Left ventricle myocardium inferior (tissue), 1 donor: ENCODE results near the gene METTL18. TPM values are rescaled to one million over a fixed set of nuclear protein-coding genes. Genes with fewer than 3 reads are reported as not detected.

Source experiments
- DNase-seq: peaks from one replicate; pipeline ENCODE4 v3.0.0-alpha.2; 2020
- H3K27ac ChIP-seq: fragments of 200-600 bp; replicated peaks from 2 replicates; pipeline ENCODE4 v1.8.0; 2021
- H3K27me3 ChIP-seq: fragments of 200-600 bp; 2 replicates; pipeline ENCODE4 v1.8.0; 2021; ENCODE audit warnings: low read depth
- H3K36me3 ChIP-seq: fragments of 200-600 bp; 2 replicates; pipeline ENCODE4 v1.8.0; 2021
- H3K4me1 ChIP-seq: fragments of 200-600 bp; 2 replicates; pipeline ENCODE4 v1.8.0; 2021
- H3K4me3 ChIP-seq: fragments of 200-600 bp; 2 replicates; pipeline ENCODE4 v1.8.0; 2021; ENCODE audit warnings: mild to moderate bottlenecking, moderate library complexity
- H3K9me3 ChIP-seq: fragments of 200-600 bp; replicated peaks from 2 replicates; pipeline ENCODE4 v1.8.0; 2021
- intact Hi-C: fragments of 100-400 bp; cut with micrococcal nuclease; formaldehyde crosslinking; loops from one replicate; pipeline ENCODE4 v1.11.0; 2022
- long read RNA-seq: library from polyadenylated mRNA; unstranded; transcript quantifications from one replicate; pipeline ENCODE4 v2.0.0, GENCODE V29; 2021
- total RNA-seq: library from RNA; stranded (reverse); fragmentation: NEBNext Ultra II Directional; extraction: Animal tissue kit (Norgen Biotek cat#: 25700); gene quantifications from one replicate; pipeline ENCODE4 v1.2.1, GENCODE V29; 2021
- TF ChIP-seq, protein P1 (sequence below): fragments of 200-600 bp; IDR thresholded peaks from 2 replicates; pipeline ENCODE4 v1.8.0; 2021; ENCODE audit warnings: antibody characterized with exemption, mild to moderate bottlenecking, borderline replicate concordance
- donor health status: DM: no; HTN: yes; CAD: no; lungs with severe emphysema.

The METTL18 gene
- total RNA-seq, result 5.9 TPM
- long read RNA-seq, partial matches to known transcripts, result 0 of 5 reads
- long read RNA-seq, other reads (novel, unspliced or antisense), result 0 of 5 reads

DNA sequence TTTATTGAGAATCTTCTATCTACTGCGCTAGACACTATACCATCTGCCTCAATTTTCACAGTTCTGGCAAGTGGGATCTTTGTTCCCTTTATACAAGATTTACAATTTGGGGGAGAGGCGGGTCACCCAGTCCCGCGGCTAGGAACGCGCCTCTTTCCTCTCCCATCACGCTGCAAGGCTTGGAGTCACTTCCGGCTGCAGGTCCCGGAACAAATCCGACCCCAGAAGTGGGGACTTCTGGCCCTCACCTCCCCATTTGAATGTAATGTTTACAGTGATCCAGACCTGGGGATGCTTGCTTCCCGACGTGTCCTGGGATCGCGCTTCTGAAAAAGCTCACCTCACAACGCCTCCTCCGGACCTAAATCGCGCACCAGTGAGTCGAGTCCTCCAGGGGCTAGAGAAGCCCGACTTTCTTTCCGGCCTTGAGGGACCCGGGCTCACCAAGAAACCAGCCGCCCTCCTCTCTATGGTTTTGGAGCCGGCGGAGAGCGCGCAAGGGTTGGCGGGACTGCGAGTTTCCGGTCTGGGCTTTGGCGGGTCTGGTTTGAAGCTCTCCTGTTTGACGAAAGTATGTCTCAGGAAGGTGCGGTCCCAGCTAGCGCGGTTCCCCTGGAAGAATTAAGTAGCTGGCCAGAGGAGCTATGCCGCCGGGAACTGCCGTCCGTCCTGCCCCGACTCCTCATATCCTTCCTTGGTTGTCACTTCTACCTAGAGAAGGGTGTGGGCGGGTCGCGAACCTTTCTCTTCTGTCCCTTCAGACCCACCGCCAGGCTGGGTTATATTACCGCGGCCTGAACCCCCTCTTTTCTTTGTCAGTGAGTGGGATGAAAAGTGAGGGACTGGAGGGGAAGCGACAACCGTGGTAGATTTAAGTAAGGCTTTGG, at the start of gene METTL18:
Gene METTL18 (minus strand): TSS at position 378 of the 887 bp plus-strand sequence. CDS start 1,212 bp downstream, outside the sequence.
- no peaks in the 10 kb centered on the region for H3K9me3 ChIP-seq
- intact Hi-C loops, result no loop called here
- H3K27me3 ChIP-seq, result no peaks in the 10 kb centered on the region
- TF ChIP-seq, protein P1, sequence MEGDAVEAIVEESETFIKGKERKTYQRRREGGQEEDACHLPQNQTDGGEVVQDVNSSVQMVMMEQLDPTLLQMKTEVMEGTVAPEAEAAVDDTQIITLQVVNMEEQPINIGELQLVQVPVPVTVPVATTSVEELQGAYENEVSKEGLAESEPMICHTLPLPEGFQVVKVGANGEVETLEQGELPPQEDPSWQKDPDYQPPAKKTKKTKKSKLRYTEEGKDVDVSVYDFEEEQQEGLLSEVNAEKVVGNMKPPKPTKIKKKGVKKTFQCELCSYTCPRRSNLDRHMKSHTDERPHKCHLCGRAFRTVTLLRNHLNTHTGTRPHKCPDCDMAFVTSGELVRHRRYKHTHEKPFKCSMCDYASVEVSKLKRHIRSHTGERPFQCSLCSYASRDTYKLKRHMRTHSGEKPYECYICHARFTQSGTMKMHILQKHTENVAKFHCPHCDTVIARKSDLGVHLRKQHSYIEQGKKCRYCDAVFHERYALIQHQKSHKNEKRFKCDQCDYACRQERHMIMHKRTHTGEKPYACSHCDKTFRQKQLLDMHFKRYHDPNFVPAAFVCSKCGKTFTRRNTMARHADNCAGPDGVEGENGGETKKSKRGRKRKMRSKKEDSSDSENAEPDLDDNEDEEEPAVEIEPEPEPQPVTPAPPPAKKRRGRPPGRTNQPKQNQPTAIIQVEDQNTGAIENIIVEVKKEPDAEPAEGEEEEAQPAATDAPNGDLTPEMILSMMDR, result peak; percentile 18
- H3K27ac ChIP-seq, result peak within 1 kb of the TSS; percentile 96
- H3K36me3 ChIP-seq, result peaks cover 15% of the 10 kb centered on the region
- DNase-seq, result peak; percentile 89
- H3K4me3 ChIP-seq, result peak within 1 kb of the TSS; percentile 77
- peaks cover 34% of the 10 kb centered on the region for H3K4me1 ChIP-seq

DNA sequence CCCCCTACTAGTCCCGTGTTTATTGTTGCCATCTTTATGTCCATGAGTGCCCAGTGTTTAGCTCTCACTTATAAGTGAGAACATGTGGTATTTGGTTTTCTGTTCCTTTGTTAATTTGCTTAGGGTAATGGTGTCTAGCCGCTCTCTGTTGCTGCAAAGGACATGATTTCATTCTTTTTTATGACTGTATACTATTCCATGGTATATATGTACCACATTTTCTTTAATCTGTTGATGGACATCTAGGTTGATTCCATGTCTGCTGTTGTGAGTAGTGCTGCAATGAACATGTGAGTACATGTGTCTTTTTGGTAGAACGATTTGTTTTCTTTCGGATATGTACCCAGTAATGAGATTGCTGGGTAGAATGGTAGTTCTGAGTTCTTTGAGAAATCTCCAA, 44.2 kb upstream of the METTL18 start:
- Histone ChIP-seq H3K36me3 (peaks cover 65% of the 10 kb centered on the region), H3K4me1 (peaks cover 4% of the 10 kb centered on the region), H3K9me3 (peaks cover 20% of the 10 kb centered on the region), H3K4me3 (no peak overlapping the region), H3K27ac (no peak overlapping the region), H3K27me3 (no peaks in the 10 kb centered on the region)
- TF ChIP-seq, protein P1, result no peak
- no peak for DNase-seq
- intact Hi-C loops, result no loop called here

DNA sequence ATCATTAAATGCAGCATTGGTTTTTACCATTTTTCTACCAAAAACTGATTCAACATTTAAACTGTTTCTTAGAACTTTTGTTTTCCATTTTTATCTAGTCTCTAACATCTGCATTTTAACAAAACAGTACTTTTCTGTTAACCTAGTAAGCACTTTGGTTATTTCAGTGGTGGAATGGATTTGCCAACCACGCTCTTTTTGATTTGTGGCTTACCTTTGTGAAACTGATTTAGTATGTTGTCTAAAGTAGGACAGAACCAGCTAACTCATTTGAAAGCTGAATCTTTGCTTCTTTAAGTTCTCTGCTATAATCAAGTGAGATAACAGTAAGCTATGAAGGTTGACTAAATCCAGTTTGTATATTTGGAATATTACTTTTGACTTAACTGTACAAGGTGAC, 41.5 kb upstream of the METTL18 start:
- TF ChIP-seq, protein P1, result no peak
- intact Hi-C loops, result no loop called here
- no peak overlapping the region for H3K27ac ChIP-seq
- peaks cover 20% of the 10 kb centered on the region for H3K9me3 ChIP-seq
- peaks cover 4% of the 10 kb centered on the region for H3K4me1 ChIP-seq
- H3K27me3 ChIP-seq, result no peaks in the 10 kb centered on the region
- DNase-seq, result no peak
- peaks cover 61% of the 10 kb centered on the region for H3K36me3 ChIP-seq
- no peak overlapping the region for H3K4me3 ChIP-seq

DNA sequence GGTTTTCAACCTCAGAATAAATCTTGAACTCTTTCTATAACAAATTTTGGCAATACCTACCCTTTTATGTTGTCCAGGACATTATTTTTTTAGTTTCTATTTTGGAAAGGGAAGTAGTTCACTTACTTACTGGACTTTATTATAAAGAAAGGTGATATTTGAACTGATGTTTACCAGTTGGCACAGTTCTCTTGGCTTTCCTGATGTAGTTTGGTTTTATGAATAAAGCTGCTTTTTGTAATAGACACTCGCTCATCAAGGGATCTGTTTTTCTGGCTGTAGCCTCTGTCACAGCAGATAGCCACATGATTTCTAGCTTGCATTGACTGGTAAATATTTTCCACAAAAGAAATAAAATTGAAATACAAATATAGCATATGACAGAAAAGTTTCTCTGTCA, 40.9 kb upstream of the METTL18 start:
- Histone ChIP-seq H3K9me3 (peaks cover 19% of the 10 kb centered on the region), H3K27ac (no peak overlapping the region), H3K4me1 (peaks cover 4% of the 10 kb centered on the region), H3K36me3 (peaks cover 58% of the 10 kb centered on the region), H3K27me3 (no peaks in the 10 kb centered on the region), H3K4me3 (no peak overlapping the region)
- TF ChIP-seq, protein P1, result no peak
- no peak for DNase-seq
- intact Hi-C loops, result no loop called here

DNA sequence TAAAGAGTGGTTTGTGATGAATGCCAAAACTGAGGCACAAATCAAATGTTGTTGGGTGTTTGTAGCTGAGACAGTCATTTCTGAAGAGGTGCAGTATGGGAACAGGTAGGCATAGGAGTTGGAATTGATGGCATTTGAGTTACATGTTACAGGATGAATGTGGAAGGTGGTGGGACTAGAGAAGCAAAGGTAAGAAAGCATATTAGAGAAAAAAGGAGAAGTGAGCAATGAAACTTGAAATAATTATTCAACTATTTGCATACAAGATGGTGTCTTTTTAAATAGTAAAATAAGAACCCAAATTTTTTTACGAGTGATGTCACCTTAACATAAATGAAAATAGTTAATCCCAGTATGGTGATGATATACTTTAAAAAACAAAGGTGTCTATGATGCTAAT, 40.2 kb upstream of the METTL18 start:
- no peak for DNase-seq
- intact Hi-C loops, result no loop called here
- H3K27ac ChIP-seq, result no peak overlapping the region
- peaks cover 12% of the 10 kb centered on the region for H3K9me3 ChIP-seq
- no peaks in the 10 kb centered on the region for H3K27me3 ChIP-seq
- H3K36me3 ChIP-seq, result peaks cover 59% of the 10 kb centered on the region
- no peak overlapping the region for H3K4me3 ChIP-seq
- H3K4me1 ChIP-seq, result peaks cover 4% of the 10 kb centered on the region
- TF ChIP-seq, protein P1, result no peak
